HepG2 (cell line): Measurements from ENCODE around the gene SCMH1. TPM values are rescaled to one million over a fixed set of nuclear protein-coding genes. Genes with fewer than 3 reads are reported as not detected.

Source experiments
- GPN1 ChIP-seq: sonication (generic); formaldehyde crosslinking; IDR thresholded peaks from 2 replicates; pipeline ENCODE4 v1.5.1; 2020; ENCODE audit warnings: missing genetic modification reagents, borderline replicate concordance
- HCFC1 ChIP-seq: fragments of 150-350 bp; IDR thresholded peaks from 2 replicates; pipeline ENCODE4 v1.6.1; 2014; ENCODE audit warnings: low read depth, low read length
- HNRNPUL1 ChIP-seq: fragments of 200-400 bp; formaldehyde crosslinking; IDR thresholded peaks from 2 replicates; pipeline ENCODE4 v1.6.1; 2017; ENCODE audit warnings: low read depth, mild to moderate bottlenecking, low read length, moderate library complexity
- ONECUT2 ChIP-seq: sonication (generic); formaldehyde crosslinking; IDR thresholded peaks from 2 replicates; pipeline ENCODE4 v1.4.0; 2020; ENCODE audit warnings: missing genetic modification reagents
- SIX1 ChIP-seq: sonication (generic); formaldehyde crosslinking; IDR thresholded peaks from 2 replicates; pipeline ENCODE4 v1.4.0; 2020; ENCODE audit warnings: missing genetic modification reagents, borderline replicate concordance
- SP5 ChIP-seq: IDR thresholded peaks from 2 replicates; pipeline ENCODE4 v1.6.1; 2016; ENCODE audit warnings: low read depth, borderline replicate concordance
- SUZ12 ChIP-seq: fragments of 150-350 bp; IDR thresholded peaks from 2 replicates; pipeline ENCODE4 v1.6.1; 2014; ENCODE audit warnings: low read depth, low read length
- TEAD2 ChIP-seq: sonication (generic); formaldehyde crosslinking; IDR thresholded peaks from 2 replicates; pipeline ENCODE4 v1.9.0; 2021; ENCODE audit warnings: missing genetic modification reagents
- WIZ ChIP-seq: sonication (generic); formaldehyde crosslinking; IDR thresholded peaks from 2 replicates; pipeline ENCODE4 v1.5.1; 2020; ENCODE audit warnings: mild to moderate bottlenecking, missing genetic modification reagents
- ZFY ChIP-seq: sonication (generic); formaldehyde crosslinking; IDR thresholded peaks from 2 replicates; pipeline ENCODE4 v1.4.0; 2020; ENCODE audit warnings: missing genetic modification reagents
- ZSCAN20 ChIP-seq: sonication (generic); formaldehyde crosslinking; IDR thresholded peaks from 2 replicates; pipeline ENCODE4 v1.4.0; 2020; ENCODE audit warnings: missing genetic modification reagents, mild to moderate bottlenecking, borderline replicate concordance
- polyA plus RNA-seq, 8 experiments: library from polyadenylated mRNA; depleted of rRNA in 3 of 8; stranded (reverse) in 7 of 8; unstranded in 1 of 8; fragments of >200 nt; fragmentation: Illumina TruSeq in 4 of 8; extraction: Trizol in 4 of 8; gene quantifications; 2 replicates each; pipeline versions ENCODE4 v1.2.1 to v1.2.3, GENCODE V29; 2011 to 2016; ENCODE audit warnings: low read depth in 4 of 8, missing spikeins in 1 of 8, mixed read lengths in 1 of 8; ENCODE audit not compliant: insufficient read depth in 1 of 8
- total RNA-seq, 5 experiments: library from RNA; depleted of rRNA; stranded (reverse); fragments of >200 nt; fragmentation: Illumina TruSeq; extraction: Trizol; gene quantifications; 2 replicates each; pipeline ENCODE4 v1.2.3, GENCODE V29; 2016; ENCODE audit warnings: low read depth in 1 of 5
- TF ChIP-seq, protein P1 (sequence below): sonication (generic); formaldehyde crosslinking; IDR thresholded peaks from 2 replicates; pipeline ENCODE4 v1.5.1; 2020; ENCODE audit warnings: mild to moderate bottlenecking, missing genetic modification reagents, moderate library complexity
- TF ChIP-seq, protein P2 (sequence below): sonication (generic); formaldehyde crosslinking; IDR thresholded peaks from 2 replicates; pipeline ENCODE4 v1.8.0; 2022; ENCODE audit warnings: mild to moderate bottlenecking, missing genetic modification reagents, moderate library complexity

The SCMH1 gene
- total and polyA plus RNA-seq, 2 of the 13 experiments (the other 11 are each of a cell fraction or from before 2014, with no cell fraction given): 41.8 to 52.6 TPM

DNA sequence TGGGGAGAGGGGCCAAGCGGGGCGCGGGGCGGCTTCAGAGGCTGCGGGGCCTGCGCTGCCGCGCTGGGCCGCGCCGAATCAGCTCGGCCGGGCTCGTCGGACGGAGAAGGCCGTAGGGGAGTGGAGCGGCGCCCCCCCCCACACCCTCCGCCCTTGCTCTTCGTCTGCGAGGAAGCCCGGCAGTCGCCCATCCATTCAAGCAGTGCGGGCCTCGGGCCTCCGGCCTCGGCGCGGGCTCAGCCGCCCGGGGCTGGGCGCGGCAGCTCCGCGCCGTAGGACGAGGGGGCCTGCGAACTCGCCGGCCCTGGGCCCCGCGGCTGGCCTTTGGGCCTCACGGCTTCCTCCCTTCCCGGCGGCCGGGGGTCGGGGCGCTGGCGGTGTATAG lies 262.0 kb downstream of the SCMH1 start (continued):
- TF ChIP-seq WIZ (CRISPR knock-in tag) (no peak), SUZ12 (no peak), ONECUT2 (CRISPR knock-in tag) (no peak), HCFC1 (no peak; the same call in 1 of the 2 replicates), ZSCAN20 (no peak), SIX1 (CRISPR knock-in tag) (no peak), ZFY (peak; percentile 83), SP5 (CRISPR knock-in tag) (no peak), HNRNPUL1 (no peak), TEAD2 (CRISPR knock-in tag) (0 out of 2 replicates have a peak, but pooled peaks have one; percentile 5), GPN1 (CRISPR knock-in tag) (no peak)
- TF ChIP-seq, protein P1, sequence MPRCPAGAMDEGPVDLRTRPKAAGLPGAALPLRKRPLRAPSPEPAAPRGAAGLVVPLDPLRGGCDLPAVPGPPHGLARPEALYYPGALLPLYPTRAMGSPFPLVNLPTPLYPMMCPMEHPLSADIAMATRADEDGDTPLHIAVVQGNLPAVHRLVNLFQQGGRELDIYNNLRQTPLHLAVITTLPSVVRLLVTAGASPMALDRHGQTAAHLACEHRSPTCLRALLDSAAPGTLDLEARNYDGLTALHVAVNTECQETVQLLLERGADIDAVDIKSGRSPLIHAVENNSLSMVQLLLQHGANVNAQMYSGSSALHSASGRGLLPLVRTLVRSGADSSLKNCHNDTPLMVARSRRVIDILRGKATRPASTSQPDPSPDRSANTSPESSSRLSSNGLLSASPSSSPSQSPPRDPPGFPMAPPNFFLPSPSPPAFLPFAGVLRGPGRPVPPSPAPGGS (CRISPR knock-in tag): no peak
- TF ChIP-seq, protein P2, sequence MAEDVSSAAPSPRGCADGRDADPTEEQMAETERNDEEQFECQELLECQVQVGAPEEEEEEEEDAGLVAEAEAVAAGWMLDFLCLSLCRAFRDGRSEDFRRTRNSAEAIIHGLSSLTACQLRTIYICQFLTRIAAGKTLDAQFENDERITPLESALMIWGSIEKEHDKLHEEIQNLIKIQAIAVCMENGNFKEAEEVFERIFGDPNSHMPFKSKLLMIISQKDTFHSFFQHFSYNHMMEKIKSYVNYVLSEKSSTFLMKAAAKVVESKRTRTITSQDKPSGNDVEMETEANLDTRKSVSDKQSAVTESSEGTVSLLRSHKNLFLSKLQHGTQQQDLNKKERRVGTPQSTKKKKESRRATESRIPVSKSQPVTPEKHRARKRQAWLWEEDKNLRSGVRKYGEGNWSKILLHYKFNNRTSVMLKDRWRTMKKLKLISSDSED (CRISPR knock-in tag): no peak
